HFFc6 (cell line): Measurements from ENCODE around the gene VEGFD. TPM values are rescaled to one million over a fixed set of nuclear protein-coding genes. Genes with fewer than 3 reads are reported as not detected.

ENCODE experiments used
- DNase-seq: peaks from one replicate; pipeline ENCODE4 v3.0.0-alpha.2; 2018
- H3K27ac Mint-ChIP-seq: 2 replicates; pipeline ENCODE4 v1.8.0; 2020; ENCODE audit warnings: mild to moderate bottlenecking, mixed read lengths
- H3K27me3 Mint-ChIP-seq: 2 replicates; pipeline ENCODE4 v1.8.0; 2021; ENCODE audit warnings: mild to moderate bottlenecking, moderate library complexity, mixed read lengths; ENCODE audit not compliant: insufficient read depth
- H3K36me3 Mint-ChIP-seq: 2 replicates; pipeline ENCODE4 v1.8.0; 2021; ENCODE audit warnings: low read depth, mixed read lengths
- H3K4me1 Mint-ChIP-seq: 2 replicates; pipeline ENCODE4 v1.8.0; 2020; ENCODE audit warnings: low read depth, mixed read lengths
- H3K4me3 Mint-ChIP-seq: 2 replicates; pipeline ENCODE4 v1.8.0; 2020; ENCODE audit warnings: mild to moderate bottlenecking, moderate library complexity, mixed read lengths
- H3K9me3 Mint-ChIP-seq: 2 replicates; pipeline ENCODE4 v1.8.0; 2020; ENCODE audit warnings: mild to moderate bottlenecking, mixed read lengths
- CTCF ChIP-seq: fragments of 200-600 bp; sonication (generic); IDR thresholded peaks from 2 replicates; pipeline ENCODE4 v1.5.0; 2021; ENCODE audit warnings: antibody characterized with exemption, mild to moderate bottlenecking
- total RNA-seq, 6 experiments: library from RNA; stranded (reverse); fragmentation: NEBNext Ultra II Directional; extraction: Animal tissue kit (Norgen Biotek cat#: 25700); gene quantifications; 2 replicates in 1 of 6; 3 replicates in 5 of 6; pipeline ENCODE4 v1.2.3, GENCODE V29; 2021

VEGFD gene
- total RNA-seq, 6 experiments from 2014 or later: not detected

GRCh38 chrX:15322072-15322471 lies 62.1 kb downstream of the VEGFD start:
- Mint-ChIP-seq H3K27me3 (no peaks in the 10 kb centered on the region), H3K4me1 (no peaks in the 10 kb centered on the region), H3K36me3 (no peaks in the 10 kb centered on the region), H3K4me3 (no peak overlapping the region), H3K9me3 (no peaks in the 10 kb centered on the region), H3K27ac (no peak overlapping the region)
- DNase-seq: no peak
- no peak for TF ChIP-seq CTCF

GRCh38 chrX:15321447-15321846 lies 62.8 kb downstream of the VEGFD start:
- Mint-ChIP-seq H3K36me3 (no peaks in the 10 kb centered on the region), H3K27me3 (no peaks in the 10 kb centered on the region), H3K4me3 (no peak overlapping the region), H3K4me1 (no peaks in the 10 kb centered on the region), H3K27ac (no peak overlapping the region), H3K9me3 (no peaks in the 10 kb centered on the region)
- TF ChIP-seq CTCF: no peak
- DNase-seq: no peak

- Mint-ChIP-seq H3K9me3 (no peaks in the 10 kb centered on the region), H3K27ac (no peak overlapping the region), H3K4me3 (no peak overlapping the region), H3K27me3 (no peaks in the 10 kb centered on the region), H3K36me3 (no peaks in the 10 kb centered on the region), H3K4me1 (no peaks in the 10 kb centered on the region)
- TF ChIP-seq CTCF: no peak
- no peak for DNase-seq
Measured at GRCh38 chrX:15320297-15320696, 63.9 kb downstream of the VEGFD start.

GRCh38 chrX:15319075-15319474 lies 65.1 kb downstream of the VEGFD start:
- no peak for TF ChIP-seq CTCF
- Mint-ChIP-seq H3K36me3 (no peaks in the 10 kb centered on the region), H3K4me1 (no peaks in the 10 kb centered on the region), H3K27me3 (no peaks in the 10 kb centered on the region), H3K9me3 (no peaks in the 10 kb centered on the region), H3K4me3 (no peak overlapping the region), H3K27ac (no peak overlapping the region)
- no peak for DNase-seq

- Mint-ChIP-seq H3K4me1 (no peaks in the 10 kb centered on the region), H3K9me3 (no peaks in the 10 kb centered on the region), H3K36me3 (no peaks in the 10 kb centered on the region), H3K4me3 (no peak within 1 kb of the TSS), H3K27ac (no peak within 1 kb of the TSS), H3K27me3 (no peaks in the 10 kb centered on the region)
- no peak for TF ChIP-seq CTCF
- no peak for DNase-seq
Measured at GRCh38 chrX:15315509-15315908, 68.7 kb downstream of the VEGFD start, which contains the start of gene ASB11. Gene ASB11 (minus strand): TSS chrX:15315640. CDS start chrX:15315605, 35 bp downstream.

- Mint-ChIP-seq H3K9me3 (no peaks in the 10 kb centered on the region), H3K4me3 (no peak overlapping the region), H3K27me3 (no peaks in the 10 kb centered on the region), H3K4me1 (no peaks in the 10 kb centered on the region), H3K27ac (no peak overlapping the region), H3K36me3 (no peaks in the 10 kb centered on the region)
- TF ChIP-seq CTCF: no peak
- no peak for DNase-seq
Measured at GRCh38 chrX:15314472-15314871, 69.7 kb downstream of the VEGFD start.
